Spleen (tissue), 11 donors: Measurements from ENCODE around the gene SPATA16. TPM values are rescaled to one million over a fixed set of nuclear protein-coding genes. Genes with fewer than 3 reads are reported as not detected.

ENCODE experiments used
- DNase-seq: peaks from one replicate; pipeline ENCODE4 v3.0.0-alpha.2; 2020
- H3K27ac ChIP-seq, 8 donors: fragments of 200-600 bp; sonication (generic) in 7 of 8; 1 replicate in 4 of 8; 2 replicates in 4 of 8; pipeline versions ENCODE4 v1.5.0 to v1.8.0; 2016 to 2021; ENCODE audit warnings: inconsistent platforms in 4 of 8, mild to moderate bottlenecking in 4 of 8, moderate library complexity in 1 of 8
- H3K27me3 ChIP-seq, 7 donors: fragments of 200-600 bp; sonication (generic) in 6 of 7; replicated peaks in 1 of 7; 1 replicate in 4 of 7; 2 replicates in 3 of 7; pipeline versions ENCODE4 v1.5.0 to v1.8.0; 2016 to 2021; ENCODE audit warnings: inconsistent platforms in 3 of 7, mild to moderate bottlenecking in 1 of 7
- H3K36me3 ChIP-seq, 6 donors: fragments of 200-600 bp; sonication (generic) in 5 of 6; 1 replicate in 4 of 6; 2 replicates in 2 of 6; pipeline versions ENCODE4 v1.5.0 to v1.8.0; 2016 to 2021; ENCODE audit warnings: inconsistent platforms in 2 of 6
- H3K4me1 ChIP-seq, 6 donors: fragments of 200-600 bp; sonication (generic) in 5 of 6; 1 replicate in 3 of 6; 2 replicates in 3 of 6; pipeline versions ENCODE4 v1.5.0 to v1.8.0; 2016 to 2021; ENCODE audit warnings: inconsistent platforms in 3 of 6
- H3K4me3 ChIP-seq, 8 donors: fragments of 200-600 bp; sonication (generic) in 7 of 8; 1 replicate in 4 of 8; 2 replicates in 4 of 8; pipeline versions ENCODE4 v1.5.0 to v1.8.0; 2016 to 2021; ENCODE audit warnings: inconsistent platforms in 4 of 8, mild to moderate bottlenecking in 4 of 8, moderate library complexity in 2 of 8
- H3K9me3 ChIP-seq, 8 donors: fragments of 200-600 bp; sonication (generic) in 7 of 8; 1 replicate in 4 of 8; 2 replicates in 4 of 8; pipeline versions ENCODE4 v1.5.0 to v1.8.0; 2016 to 2021; ENCODE audit warnings: inconsistent platforms in 4 of 8
- POLR2A ChIP-seq, 3 donors: fragments of 450-650 bp; IDR thresholded peaks; one replicate each; pipeline ENCODE4 v1.5.1; 2017; ENCODE audit warnings: antibody characterized with exemption in 3 of 3, mild to moderate bottlenecking in 1 of 3
- POLR2AphosphoS5 ChIP-seq, 3 donors: sonication (generic); formaldehyde crosslinking; IDR thresholded peaks; one replicate each; pipeline ENCODE4 v1.5.1; 2017; ENCODE audit warnings: antibody characterized with exemption in 3 of 3
- WGBS, 5 donors: extraction: QIAGEN DNeasy Blood & Tissue Kit in 3 of 5; methylation state at CpG; one replicate each; pipeline versions ENCODE4 v1.1.5 to v1.1.7; 2013 to 2018; 5-methylcytosine and 5-hydroxymethylcytosine counted together
- intact Hi-C: fragments of 100-400 bp; cut with DNase I; formaldehyde crosslinking; loops from one replicate; pipeline ENCODE4 v1.15.0; 2023; ENCODE audit warnings: low total_unique reads
- polyA plus RNA-seq, 3 donors: library from polyadenylated mRNA; stranded (reverse); fragments of 200-250 nt; gene quantifications; one replicate each; pipeline ENCODE4 v1.2.1, GENCODE V29; 2013
- total RNA-seq, 7 donors: library from RNA; depleted of rRNA in 3 of 7; stranded (reverse); fragments of >200 nt in 3 of 7; fragmentation: NEBNext Ultra II Directional in 4 of 7; extraction: Animal tissue kit (Norgen Biotek cat#: 25700) in 4 of 7; gene quantifications; one replicate each; pipeline versions ENCODE4 v1.1.0 to v1.2.1, GENCODE V29; 2016 to 2021
- TF ChIP-seq, protein P1 (sequence below), 11 experiments: fragments of 200-600 bp in 7 of 11; fragments of 450-650 bp in 4 of 11; sonication (generic) in 4 of 11; IDR thresholded peaks in 8 of 11; conservative IDR thresholded peaks in 3 of 11; 1 replicate in 7 of 11; 2 replicates in 4 of 11; pipeline versions ENCODE4 v1.4.0 to v1.8.0; 2016 to 2021; ENCODE audit warnings: antibody characterized with exemption in 11 of 11, inconsistent platforms in 4 of 11, mild to moderate bottlenecking in 1 of 11
- donor health status: healthy with polysubstance abuse.
- donor health status: DM: no; HTN: no; CAD: no; lungs with moderate emphysema.
- donor health status: DM: no; HTN: no; CAD: no.
- donor health status: Bipolar disorder and iron deficiency.
- donor health status: healthy.
- donor health status: DM: no; HTN: no; CAD: no.
- donor health status: DM: yes; HTN: yes; CAD: no.

The SPATA16 gene
- total and polyA plus RNA-seq, 10 donors = not detected

GRCh38 chr3:172982736-172983364, 158.2 kb downstream of the SPATA16 start:
- WGBS, 5 donors = 63 to 73% (median 69%) methylated on average over 3 of the region's 3 CpGs
- no peak overlapping the region for H3K4me3 ChIP-seq
- TF ChIP-seq POLR2A (IDR thresholded peaks at IDR 0.05) (no peak), POLR2AphosphoS5 (IDR thresholded peaks at IDR 0.05) (no peak)
- TF ChIP-seq, protein P1, sequence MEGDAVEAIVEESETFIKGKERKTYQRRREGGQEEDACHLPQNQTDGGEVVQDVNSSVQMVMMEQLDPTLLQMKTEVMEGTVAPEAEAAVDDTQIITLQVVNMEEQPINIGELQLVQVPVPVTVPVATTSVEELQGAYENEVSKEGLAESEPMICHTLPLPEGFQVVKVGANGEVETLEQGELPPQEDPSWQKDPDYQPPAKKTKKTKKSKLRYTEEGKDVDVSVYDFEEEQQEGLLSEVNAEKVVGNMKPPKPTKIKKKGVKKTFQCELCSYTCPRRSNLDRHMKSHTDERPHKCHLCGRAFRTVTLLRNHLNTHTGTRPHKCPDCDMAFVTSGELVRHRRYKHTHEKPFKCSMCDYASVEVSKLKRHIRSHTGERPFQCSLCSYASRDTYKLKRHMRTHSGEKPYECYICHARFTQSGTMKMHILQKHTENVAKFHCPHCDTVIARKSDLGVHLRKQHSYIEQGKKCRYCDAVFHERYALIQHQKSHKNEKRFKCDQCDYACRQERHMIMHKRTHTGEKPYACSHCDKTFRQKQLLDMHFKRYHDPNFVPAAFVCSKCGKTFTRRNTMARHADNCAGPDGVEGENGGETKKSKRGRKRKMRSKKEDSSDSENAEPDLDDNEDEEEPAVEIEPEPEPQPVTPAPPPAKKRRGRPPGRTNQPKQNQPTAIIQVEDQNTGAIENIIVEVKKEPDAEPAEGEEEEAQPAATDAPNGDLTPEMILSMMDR (IDR thresholded peaks at IDR 0.05 in 8 of 11, conservative IDR thresholded peaks at IDR 0.05 in 3 of 11) = no peak
- H3K36me3 ChIP-seq = no peaks in the 10 kb centered on the region
- no peak overlapping the region for H3K27ac ChIP-seq
- no peak for DNase-seq
- intact Hi-C loops = no loop called here
- H3K4me1 ChIP-seq = no peaks in the 10 kb centered on the region
- H3K9me3 ChIP-seq = no peaks in the 10 kb centered on the region
- H3K27me3 ChIP-seq = no peaks in the 10 kb centered on the region

GRCh38 chr3:172981407-172981983, 159.5 kb downstream of the SPATA16 start:
- Histone ChIP-seq H3K27me3 (no peaks in the 10 kb centered on the region), H3K36me3 (no peaks in the 10 kb centered on the region), H3K27ac (no peak overlapping the region), H3K4me1 (no peaks in the 10 kb centered on the region), H3K4me3 (no peak overlapping the region), H3K9me3 (no peaks in the 10 kb centered on the region)
- intact Hi-C loops = no loop called here
- TF ChIP-seq POLR2AphosphoS5 (IDR thresholded peaks at IDR 0.05) = no peak
- TF ChIP-seq, protein P1 (IDR thresholded peaks at IDR 0.05 in 8 of 11, conservative IDR thresholded peaks at IDR 0.05 in 3 of 11) = no peak
- TF ChIP-seq POLR2A (IDR thresholded peaks at IDR 0.05) = no peak
- no peak for DNase-seq
- 75 to 88% (median 82%) methylated on average over 3 of the region's 3 CpGs for WGBS, 5 donors

DNA sequence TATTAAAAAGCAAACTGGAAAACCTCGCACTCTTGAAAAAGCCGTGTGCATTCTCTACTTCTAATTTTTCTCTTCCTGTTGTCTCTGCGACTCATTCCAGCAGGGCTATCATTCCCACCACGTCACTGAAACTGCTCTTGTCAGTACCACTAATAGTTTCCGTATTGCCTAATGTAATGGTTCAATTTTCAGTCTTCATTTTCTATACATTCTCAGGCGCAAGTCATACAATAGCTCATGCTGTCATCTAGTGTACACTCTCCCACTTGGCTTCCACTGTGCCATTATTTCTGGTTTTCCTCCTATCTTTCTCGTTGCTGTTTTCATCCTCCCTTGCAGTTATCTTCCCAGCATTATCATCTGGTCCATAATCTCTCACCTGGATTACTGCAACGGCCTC, 160.2 kb downstream of the SPATA16 start:
- 75 to 89% (median 78%) methylated on average over 8 of the region's 8 CpGs for WGBS, 5 donors
- H3K36me3 ChIP-seq = no peaks in the 10 kb centered on the region
- TF ChIP-seq POLR2AphosphoS5 (IDR thresholded peaks at IDR 0.05) (no peak), POLR2A (IDR thresholded peaks at IDR 0.05) (no peak)
- TF ChIP-seq, protein P1 (IDR thresholded peaks at IDR 0.05 in 8 of 11, conservative IDR thresholded peaks at IDR 0.05 in 3 of 11) = no peak
- intact Hi-C loops = no loop called here
- no peaks in the 10 kb centered on the region for H3K27me3 ChIP-seq
- H3K4me3 ChIP-seq = no peak overlapping the region
- H3K9me3 ChIP-seq = no peaks in the 10 kb centered on the region
- no peaks in the 10 kb centered on the region for H3K4me1 ChIP-seq
- H3K27ac ChIP-seq = no peak overlapping the region
- DNase-seq = no peak

DNA sequence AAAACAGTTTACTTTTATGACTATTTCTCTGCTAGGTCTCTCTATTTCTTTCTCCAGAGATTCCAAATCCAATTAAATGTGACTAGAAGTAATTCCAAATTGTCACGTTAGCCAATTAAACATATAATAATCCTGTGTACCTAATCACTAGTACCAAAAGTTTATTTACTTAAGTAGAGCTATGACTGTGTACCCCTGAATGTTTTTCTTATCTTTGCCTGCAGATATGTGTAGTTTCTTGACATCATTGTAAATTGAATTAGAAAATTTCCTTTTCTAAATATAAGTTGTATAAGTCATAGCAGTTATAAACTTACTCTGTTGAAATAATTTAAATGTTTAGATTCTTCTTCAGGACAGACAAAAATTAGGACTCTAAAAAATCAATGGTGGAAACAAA, 163.3 kb downstream of the SPATA16 start:
- H3K4me1 ChIP-seq = no peaks in the 10 kb centered on the region
- no peaks in the 10 kb centered on the region for H3K27me3 ChIP-seq
- no peak overlapping the region for H3K27ac ChIP-seq
- intact Hi-C loops = no loop called here
- 83 to 90% (median 89%) methylated on average over 1 of the region's 1 CpG for WGBS, 5 donors
- H3K9me3 ChIP-seq = no peaks in the 10 kb centered on the region
- H3K36me3 ChIP-seq = no peaks in the 10 kb centered on the region
- no peak for TF ChIP-seq POLR2A (IDR thresholded peaks at IDR 0.05)
- TF ChIP-seq POLR2AphosphoS5 (IDR thresholded peaks at IDR 0.05) = no peak
- TF ChIP-seq, protein P1 (IDR thresholded peaks at IDR 0.05 in 8 of 11, conservative IDR thresholded peaks at IDR 0.05 in 3 of 11) = no peak
- no peak for DNase-seq
- no peak overlapping the region for H3K4me3 ChIP-seq
